ENCODE results near the gene MACROD2.

- TF ChIP-seq, protein P1, sequence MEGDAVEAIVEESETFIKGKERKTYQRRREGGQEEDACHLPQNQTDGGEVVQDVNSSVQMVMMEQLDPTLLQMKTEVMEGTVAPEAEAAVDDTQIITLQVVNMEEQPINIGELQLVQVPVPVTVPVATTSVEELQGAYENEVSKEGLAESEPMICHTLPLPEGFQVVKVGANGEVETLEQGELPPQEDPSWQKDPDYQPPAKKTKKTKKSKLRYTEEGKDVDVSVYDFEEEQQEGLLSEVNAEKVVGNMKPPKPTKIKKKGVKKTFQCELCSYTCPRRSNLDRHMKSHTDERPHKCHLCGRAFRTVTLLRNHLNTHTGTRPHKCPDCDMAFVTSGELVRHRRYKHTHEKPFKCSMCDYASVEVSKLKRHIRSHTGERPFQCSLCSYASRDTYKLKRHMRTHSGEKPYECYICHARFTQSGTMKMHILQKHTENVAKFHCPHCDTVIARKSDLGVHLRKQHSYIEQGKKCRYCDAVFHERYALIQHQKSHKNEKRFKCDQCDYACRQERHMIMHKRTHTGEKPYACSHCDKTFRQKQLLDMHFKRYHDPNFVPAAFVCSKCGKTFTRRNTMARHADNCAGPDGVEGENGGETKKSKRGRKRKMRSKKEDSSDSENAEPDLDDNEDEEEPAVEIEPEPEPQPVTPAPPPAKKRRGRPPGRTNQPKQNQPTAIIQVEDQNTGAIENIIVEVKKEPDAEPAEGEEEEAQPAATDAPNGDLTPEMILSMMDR (optimal IDR thresholded peaks at IDR 0.05 in 1 of 3, IDR thresholded peaks at IDR 0.05 in 1 of 3, conservative IDR thresholded peaks at IDR 0.05 in 1 of 3; ENCODE audit: extremely low read depth in 1 of 3, insufficient read depth in 2 of 3, low read length in 3 of 3): no peak
- TF ChIP-seq EZH2 (IDR thresholded peaks at IDR 0.05; ENCODE audit: low read length): no peak
Measured at GRCh38 chr20:16072220-16072619, 2076.9 kb downstream of the MACROD2 start.
